Measurements from ENCODE around the gene SEMA3F.

DNA sequence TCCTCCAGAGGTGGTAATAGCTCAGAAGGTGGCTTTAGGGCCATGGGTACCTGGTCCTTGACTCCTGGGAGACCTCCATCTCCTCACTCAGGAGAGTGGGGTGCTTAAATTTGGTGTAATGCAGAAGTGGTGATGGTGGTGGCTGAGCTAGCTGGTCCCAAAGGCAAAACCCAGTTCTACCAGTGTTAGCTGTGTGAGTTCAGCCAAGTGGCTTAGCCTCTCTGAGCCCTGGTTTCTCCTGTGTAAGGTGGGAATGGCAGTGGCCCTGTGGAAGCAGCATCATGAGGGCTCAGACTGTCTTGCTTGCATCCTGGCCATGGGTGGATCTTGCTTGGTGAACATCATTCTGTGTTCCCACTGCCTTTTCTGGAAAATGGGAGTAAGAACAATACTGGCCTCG, 9.4 kb downstream of the SEMA3F start:
- TF ChIP-seq, protein P1, sequence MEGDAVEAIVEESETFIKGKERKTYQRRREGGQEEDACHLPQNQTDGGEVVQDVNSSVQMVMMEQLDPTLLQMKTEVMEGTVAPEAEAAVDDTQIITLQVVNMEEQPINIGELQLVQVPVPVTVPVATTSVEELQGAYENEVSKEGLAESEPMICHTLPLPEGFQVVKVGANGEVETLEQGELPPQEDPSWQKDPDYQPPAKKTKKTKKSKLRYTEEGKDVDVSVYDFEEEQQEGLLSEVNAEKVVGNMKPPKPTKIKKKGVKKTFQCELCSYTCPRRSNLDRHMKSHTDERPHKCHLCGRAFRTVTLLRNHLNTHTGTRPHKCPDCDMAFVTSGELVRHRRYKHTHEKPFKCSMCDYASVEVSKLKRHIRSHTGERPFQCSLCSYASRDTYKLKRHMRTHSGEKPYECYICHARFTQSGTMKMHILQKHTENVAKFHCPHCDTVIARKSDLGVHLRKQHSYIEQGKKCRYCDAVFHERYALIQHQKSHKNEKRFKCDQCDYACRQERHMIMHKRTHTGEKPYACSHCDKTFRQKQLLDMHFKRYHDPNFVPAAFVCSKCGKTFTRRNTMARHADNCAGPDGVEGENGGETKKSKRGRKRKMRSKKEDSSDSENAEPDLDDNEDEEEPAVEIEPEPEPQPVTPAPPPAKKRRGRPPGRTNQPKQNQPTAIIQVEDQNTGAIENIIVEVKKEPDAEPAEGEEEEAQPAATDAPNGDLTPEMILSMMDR (conservative IDR thresholded peaks at IDR 0.05; ENCODE audit: low read depth in 2 of 2): no peak
- TF ChIP-seq EZH2 (IDR thresholded peaks at IDR 0.05; ENCODE audit: low read depth, unreplicated experiment) (no peak), EZH2phosphoT487 (IDR thresholded peaks at IDR 0.05; ENCODE audit: unreplicated experiment) (no peak), JUNB (IDR thresholded peaks at IDR 0.05; ENCODE audit: unreplicated experiment) (no peak), POLR2AphosphoS5 (IDR thresholded peaks at IDR 0.05; ENCODE audit: low read depth) (no peak), CREB1 (CRISPR knock-in tag; IDR thresholded peaks at IDR 0.05; ENCODE audit: low read depth) (no peak), ZNF114 (CRISPR knock-in tag; IDR thresholded peaks at IDR 0.05) (no peak), STAT1 (IDR thresholded peaks at IDR 0.05; ENCODE audit: unreplicated experiment) (no peak)
- TF ChIP-seq, protein P2, sequence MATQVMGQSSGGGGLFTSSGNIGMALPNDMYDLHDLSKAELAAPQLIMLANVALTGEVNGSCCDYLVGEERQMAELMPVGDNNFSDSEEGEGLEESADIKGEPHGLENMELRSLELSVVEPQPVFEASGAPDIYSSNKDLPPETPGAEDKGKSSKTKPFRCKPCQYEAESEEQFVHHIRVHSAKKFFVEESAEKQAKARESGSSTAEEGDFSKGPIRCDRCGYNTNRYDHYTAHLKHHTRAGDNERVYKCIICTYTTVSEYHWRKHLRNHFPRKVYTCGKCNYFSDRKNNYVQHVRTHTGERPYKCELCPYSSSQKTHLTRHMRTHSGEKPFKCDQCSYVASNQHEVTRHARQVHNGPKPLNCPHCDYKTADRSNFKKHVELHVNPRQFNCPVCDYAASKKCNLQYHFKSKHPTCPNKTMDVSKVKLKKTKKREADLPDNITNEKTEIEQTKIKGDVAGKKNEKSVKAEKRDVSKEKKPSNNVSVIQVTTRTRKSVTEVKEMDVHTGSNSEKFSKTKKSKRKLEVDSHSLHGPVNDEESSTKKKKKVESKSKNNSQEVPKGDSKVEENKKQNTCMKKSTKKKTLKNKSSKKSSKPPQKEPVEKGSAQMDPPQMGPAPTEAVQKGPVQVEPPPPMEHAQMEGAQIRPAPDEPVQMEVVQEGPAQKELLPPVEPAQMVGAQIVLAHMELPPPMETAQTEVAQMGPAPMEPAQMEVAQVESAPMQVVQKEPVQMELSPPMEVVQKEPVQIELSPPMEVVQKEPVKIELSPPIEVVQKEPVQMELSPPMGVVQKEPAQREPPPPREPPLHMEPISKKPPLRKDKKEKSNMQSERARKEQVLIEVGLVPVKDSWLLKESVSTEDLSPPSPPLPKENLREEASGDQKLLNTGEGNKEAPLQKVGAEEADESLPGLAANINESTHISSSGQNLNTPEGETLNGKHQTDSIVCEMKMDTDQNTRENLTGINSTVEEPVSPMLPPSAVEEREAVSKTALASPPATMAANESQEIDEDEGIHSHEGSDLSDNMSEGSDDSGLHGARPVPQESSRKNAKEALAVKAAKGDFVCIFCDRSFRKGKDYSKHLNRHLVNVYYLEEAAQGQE (IDR thresholded peaks at IDR 0.05; ENCODE audit: unreplicated experiment): no peak
- TF ChIP-seq, protein P3, sequence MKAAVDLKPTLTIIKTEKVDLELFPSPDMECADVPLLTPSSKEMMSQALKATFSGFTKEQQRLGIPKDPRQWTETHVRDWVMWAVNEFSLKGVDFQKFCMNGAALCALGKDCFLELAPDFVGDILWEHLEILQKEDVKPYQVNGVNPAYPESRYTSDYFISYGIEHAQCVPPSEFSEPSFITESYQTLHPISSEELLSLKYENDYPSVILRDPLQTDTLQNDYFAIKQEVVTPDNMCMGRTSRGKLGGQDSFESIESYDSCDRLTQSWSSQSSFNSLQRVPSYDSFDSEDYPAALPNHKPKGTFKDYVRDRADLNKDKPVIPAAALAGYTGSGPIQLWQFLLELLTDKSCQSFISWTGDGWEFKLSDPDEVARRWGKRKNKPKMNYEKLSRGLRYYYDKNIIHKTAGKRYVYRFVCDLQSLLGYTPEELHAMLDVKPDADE (IDR thresholded peaks at IDR 0.05): no peak

All from GM23338 (cell line).